HG03558 (cell line): ENCODE results near the gene DAGLA.
"Not testable (repeated sequence)": the region's sequence is repeated elsewhere in the genome, so short reads cannot be mapped to it uniquely, and the experiment has no call there.

Experiments
- ATAC-seq: cut with Tn5 transposase; IDR thresholded peaks from one replicate; pipeline ENCODE4 v1.9.1; 2021; ENCODE audit warnings: moderate number of reproducible peaks; ENCODE audit not compliant: unreplicated experiment; ENCODE audit errors: extremely low read depth

Gene DAGLA

DNA sequence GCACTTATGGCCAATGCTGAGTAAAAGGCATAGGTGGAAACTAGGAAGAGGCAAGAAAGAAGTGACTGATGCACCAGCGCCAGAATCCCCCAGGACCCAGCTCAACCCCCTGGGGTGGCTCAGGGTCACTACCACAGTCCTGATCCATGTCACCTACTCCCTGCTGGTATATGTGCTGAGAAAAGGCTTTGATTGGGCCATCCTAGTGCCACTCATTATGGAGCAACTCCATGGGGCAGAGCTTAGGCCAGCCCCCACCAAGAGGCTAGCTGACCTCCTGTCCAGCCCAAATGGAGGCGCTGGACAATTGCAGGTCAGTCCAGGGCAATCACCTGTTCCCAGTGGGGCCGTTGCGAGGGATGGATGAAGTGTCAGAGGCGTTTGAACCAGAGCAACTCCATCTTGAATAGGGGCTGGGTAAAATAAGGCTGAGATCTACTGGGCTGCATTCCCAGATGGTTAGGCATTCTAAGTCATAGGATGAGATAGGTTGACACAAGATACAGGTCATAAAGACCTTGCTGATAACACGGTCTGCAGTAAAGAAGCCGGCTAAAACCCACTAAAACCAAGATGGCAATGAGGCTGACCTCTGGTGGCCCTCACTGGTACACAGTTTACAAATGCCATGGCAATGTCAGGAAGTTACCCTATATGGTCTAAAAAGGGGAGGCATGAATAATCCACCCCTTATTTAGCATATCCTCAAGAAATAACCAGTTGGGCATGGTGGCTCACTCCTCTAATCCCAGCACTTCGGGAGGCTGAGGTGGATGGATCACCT lies 20.6 kb upstream of the DAGLA start:
- no peak for ATAC-seq

GRCh38 chr11:61660997-61661396 lies 19.2 kb upstream of the DAGLA start:
- not testable (repeated sequence) for ATAC-seq

GRCh38 chr11:61666684-61667297 lies 13.4 kb upstream of the DAGLA start:
- ATAC-seq: no peak

DNA sequence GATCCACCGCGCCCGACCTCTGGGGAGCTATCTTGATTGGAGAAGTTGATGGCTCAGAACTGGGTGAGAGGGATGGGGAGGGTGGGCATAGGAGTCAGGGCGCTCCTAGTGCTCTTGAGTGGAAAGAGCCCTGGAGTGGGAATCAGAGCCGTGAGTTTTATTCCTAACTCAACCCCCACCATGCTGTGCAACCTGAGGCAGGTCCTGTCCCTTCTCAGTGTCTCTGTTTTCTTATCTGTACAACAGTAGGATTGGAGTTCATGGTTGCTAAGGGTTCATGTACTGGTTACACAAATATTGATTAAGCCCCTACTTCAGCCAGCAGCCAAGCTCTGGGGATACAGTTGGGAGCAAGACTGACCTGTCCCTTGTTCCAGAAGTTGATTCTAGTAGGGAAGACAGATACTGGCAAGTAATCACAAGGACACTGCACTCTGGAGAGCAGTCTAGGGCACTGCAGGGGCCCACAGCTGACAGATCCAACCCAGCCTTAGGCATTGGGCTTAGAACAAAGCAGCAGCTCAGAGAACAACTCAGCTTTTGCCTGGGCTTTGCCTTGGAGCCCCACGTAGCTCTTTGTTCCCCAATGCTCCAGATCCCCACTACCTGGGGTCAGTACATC lies 12.4 kb upstream of the DAGLA start:
- ATAC-seq: no peak

DNA sequence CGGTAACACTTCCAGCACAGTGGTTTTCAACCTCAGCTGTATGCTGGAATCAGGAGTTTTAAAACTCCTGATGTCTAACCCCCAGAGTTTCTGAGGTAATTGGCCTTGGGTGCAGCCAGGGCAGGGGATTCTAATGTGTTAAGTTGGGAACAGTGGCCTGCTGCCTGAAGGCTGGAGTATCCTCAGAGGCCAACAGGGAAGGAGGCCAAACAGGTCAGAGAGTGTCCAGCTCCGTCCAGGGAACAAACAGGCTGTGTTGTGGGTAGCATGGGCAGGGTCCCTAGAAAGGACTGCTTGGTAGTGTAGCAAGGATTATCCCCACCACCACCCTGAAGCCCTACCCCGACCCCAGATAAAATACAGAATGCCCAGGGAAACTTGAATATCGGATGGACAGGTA lies 10.8 kb upstream of the DAGLA start:
- no peak for ATAC-seq

DNA sequence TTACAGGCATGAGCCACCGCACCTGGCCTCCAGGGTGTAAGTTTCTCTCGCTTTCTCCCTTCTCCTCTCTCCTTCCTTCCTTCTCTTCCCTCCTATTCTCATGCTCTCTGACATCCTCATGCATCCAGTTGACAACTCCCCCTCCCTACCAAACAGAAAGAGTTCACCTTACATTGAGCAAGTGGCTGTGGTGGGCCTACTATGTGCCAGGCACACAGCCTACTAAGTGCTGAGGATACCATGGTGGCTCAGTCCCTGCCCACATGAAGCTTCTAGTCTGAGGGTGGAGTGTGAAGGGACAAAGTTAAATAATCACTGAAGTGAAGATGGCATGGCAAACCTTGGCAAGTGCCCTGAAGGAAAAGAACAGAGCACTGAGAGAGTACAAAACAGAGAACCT lies 9.6 kb upstream of the DAGLA start:
- no peak for ATAC-seq

- ATAC-seq: no peak
These were observed 8.7 kb upstream of the DAGLA start for GRCh38 chr11:61671527-61671926.

- not testable (repeated sequence) for ATAC-seq
These were observed 6.2 kb upstream of the DAGLA start for GRCh38 chr11:61673946-61674467.

DNA sequence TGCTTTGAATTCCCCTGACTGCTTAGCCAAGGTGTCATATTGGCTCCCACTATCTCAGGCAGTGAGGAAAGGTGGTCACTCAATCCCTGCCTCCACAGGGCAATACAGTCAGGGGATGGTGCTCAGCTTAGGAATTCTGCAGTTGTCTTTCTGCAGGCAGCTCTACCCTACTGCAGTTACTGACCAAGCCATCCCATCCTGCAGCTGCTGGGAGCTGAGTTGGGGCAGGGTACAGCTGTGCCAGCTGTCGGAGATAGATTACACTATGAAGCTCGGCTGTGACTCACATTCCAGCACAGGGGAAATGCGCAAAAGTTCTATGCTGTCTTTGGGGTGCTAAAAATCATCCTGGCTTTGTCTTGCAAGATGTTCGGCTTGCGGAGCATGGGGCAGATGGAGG lies 4.4 kb upstream of the DAGLA start:
- no peak for ATAC-seq

DNA sequence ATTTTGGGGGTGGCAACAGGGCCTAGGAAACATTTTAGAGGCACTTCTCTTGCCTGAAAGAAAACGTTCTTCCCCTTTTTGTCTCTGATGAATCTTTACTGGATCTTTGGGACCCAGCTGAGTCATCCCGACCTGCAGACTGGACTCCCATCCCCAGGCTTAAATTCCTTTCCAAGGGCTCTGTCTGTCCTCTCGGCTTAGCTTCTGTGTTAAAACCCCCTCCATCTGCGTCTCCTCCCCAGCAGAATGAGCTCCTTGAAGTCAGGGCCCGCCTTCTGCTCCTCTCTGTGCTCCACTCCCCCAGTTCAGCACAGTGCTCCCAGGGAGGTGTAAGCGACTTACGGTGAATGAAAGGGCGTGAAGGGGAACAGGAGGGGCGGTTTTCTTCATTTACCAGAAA lies 895 bp upstream of the DAGLA start:
- ATAC-seq: no peak

DNA sequence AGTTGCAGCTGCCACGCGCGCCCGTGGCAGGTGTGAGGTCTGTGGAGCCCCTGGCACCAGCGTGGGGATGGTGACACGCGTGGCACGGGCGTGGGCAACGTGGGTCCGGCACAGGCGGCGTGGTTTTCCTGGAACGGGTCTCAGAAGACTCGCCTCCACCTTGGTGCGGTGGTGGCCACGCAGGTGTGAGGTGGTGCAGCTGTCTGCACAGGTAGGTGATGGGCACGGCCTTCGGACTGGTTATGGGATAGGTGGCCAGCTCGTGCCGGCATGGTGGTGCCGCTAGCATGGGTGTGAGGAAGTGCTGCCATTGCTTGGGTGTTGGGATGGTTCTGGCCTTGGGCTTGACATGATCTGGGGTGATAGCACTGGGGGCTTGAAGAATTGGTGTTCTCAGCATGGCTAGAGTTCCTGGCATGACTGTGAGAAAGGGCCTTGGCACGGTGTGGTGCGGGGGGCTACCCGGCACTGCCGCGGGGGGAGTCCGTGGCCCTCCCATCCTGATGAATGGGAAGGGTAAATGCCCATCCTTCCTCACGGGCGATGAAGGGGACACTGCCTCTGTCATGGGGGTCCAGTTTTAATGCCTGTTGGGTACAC lies 531 bp downstream of the DAGLA start:
- no peak for ATAC-seq

- ATAC-seq: no peak
These were observed 2.0 kb downstream of the DAGLA start for GRCh38 chr11:61682093-61682732.

- no peak for ATAC-seq
These were observed 2.9 kb downstream of the DAGLA start for GRCh38 chr11:61682906-61683675.

DNA sequence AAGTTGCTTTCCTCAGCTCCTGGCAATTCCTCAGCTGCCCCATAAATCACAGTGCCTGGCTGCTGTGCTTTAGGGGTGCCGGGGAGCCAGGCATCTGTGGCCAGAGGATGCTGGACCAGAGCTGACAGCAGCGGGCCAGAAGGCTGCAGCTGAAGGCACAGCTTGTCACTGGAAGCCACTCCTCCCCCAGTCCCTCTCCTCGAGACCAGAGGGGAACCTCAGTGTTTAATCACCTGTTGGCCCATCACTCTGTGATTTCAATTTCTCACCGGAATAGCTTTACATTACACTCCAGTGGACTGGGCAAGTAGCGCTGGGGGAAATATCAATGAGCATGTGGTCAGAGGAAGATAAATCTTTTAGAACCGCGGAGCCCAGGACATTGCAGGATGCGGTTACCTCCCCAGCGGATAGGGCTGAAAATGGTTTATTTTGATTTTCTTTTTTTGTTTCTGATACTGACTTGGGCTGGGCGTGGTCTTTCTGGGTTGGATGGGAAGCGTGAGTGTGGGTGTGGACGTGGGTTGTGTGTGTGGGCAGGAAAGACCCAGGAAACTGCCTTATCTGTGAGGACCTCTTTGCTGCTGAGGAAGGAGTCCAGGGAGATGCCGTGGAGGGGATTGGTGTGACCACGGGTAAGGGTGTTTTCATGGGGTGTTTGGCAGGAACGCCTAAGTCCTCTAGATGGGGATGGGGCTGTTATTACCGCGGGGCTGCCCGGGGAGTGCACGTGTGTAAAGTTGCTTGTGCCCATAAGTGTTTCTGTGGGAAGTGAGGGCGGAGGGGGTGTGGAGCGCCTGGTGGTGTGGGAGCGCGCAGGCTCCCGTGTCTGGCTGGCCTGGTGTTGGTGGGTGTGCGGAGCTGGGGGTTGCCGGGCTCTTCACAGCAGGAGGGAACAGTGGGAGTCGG lies 4.0 kb downstream of the DAGLA start:
- no peak for ATAC-seq

GRCh38 chr11:61684870-61685616 lies 4.9 kb downstream of the DAGLA start:
- ATAC-seq: no peak

DNA sequence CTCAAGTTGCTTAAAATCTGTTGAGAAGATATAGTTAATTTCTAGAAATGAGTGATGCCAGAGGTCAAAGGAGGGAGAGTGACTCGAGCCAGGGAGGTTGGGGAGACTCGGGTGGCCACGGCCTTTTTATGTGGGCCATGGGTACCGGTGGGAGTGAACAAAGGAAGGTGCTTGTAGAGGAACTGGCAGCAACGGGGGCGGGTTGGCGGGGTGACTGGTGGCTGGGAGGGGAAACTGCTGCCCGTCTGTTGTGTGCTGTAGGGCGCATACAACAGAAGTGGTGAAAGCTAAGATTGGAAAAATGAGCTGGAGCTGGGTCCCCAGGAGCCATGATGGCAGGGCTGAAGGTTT lies 5.4 kb downstream of the DAGLA start:
- no peak for ATAC-seq

- no peak for ATAC-seq
These were observed 5.9 kb downstream of the DAGLA start for GRCh38 chr11:61686066-61686465.

DNA sequence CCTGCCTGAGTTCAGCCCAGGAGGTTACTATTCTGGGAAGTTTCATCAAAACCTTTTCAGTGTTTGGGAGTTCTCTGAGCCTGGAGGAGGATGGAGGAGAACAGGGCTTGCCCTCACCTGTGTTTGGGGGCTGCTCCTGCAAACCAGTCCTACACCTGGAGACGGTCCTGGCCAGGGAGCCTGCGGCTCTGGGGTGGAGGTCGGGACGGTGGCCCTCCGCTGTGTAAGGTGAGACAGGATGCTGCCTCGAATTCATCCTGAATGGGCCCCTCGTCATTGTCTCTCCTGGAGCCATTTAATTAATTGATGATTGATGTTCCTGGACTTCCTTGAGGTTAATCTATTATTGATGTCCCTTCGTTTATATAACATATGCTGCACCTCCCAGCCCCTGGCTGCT lies 6.3 kb downstream of the DAGLA start:
- ATAC-seq: no peak
